ENCODE data around the gene PLEKHA6. TPM values are rescaled to one million over a fixed set of nuclear protein-coding genes. Genes with fewer than 3 reads are reported as not detected.

The PLEKHA6 gene
- total RNA-seq, 1 experiment from 2014 or later = 2.1 TPM

GRCh38 chr1:204323887-204324286 is 35.8 kb downstream of the PLEKHA6 start:
- no peaks in the 10 kb centered on the region for H3K27me3 ChIP-seq (ENCODE audit: insufficient read depth, low read length)

More at GRCh38 chr1:204323887-204324286, 35.8 kb downstream of the PLEKHA6 start:
- Histone ChIP-seq H2BK15ac (ENCODE audit: low read depth, low read length) (no peak overlapping the region), H3K79me2 (ENCODE audit: insufficient read depth, low read length) (no peaks in the 10 kb centered on the region), H3T11ph (ENCODE audit: low read length) (no peak overlapping the region), H3K9ac (ENCODE audit: extremely low read depth, insufficient read length, low read length) (no peak overlapping the region), H2BK20ac (ENCODE audit: low read depth, low read length, poor library complexity, severe bottlenecking) (no peak overlapping the region), H3K79me1 (ENCODE audit: insufficient read depth, low read depth, low read length, poor library complexity, severe bottlenecking) (no peaks in the 10 kb centered on the region), H3K18ac (ENCODE audit: insufficient read length, low read depth, low read length) (no peak overlapping the region), H3K4me1 (ENCODE audit: insufficient read depth, low read length) (no peaks in the 10 kb centered on the region), H2AK5ac (ENCODE audit: insufficient read length, low read length) (no peak overlapping the region), H3K27ac (ENCODE audit: insufficient read length, low read depth, low read length) (no peak overlapping the region), H3K14ac (ENCODE audit: insufficient read depth, low read length) (no peak overlapping the region), H3K56ac (ENCODE audit: insufficient read length, low read depth, low read length) (no peak overlapping the region), H2BK120ac (ENCODE audit: low read depth, low read length, poor library complexity, severe bottlenecking) (no peak overlapping the region), H3K4me2 (ENCODE audit: insufficient read depth, insufficient read length, low read length) (no peak overlapping the region), H2BK12ac (ENCODE audit: insufficient read length, low read depth, low read length) (no peak overlapping the region), H3K23ac (ENCODE audit: insufficient read length, low read depth, low read length) (no peak overlapping the region), H4K91ac (ENCODE audit: insufficient read length, low read depth, low read length) (no peak overlapping the region), H2BK5ac (ENCODE audit: insufficient read length, low read length) (no peak overlapping the region), H4K5ac (ENCODE audit: insufficient read length, low read depth, low read length) (no peak overlapping the region), H2AFZ (ENCODE audit: low read length) (no peak overlapping the region), H4K8ac (replicated peaks; ENCODE audit: insufficient read length, low read depth, low read length) (no peak overlapping the region), H4K20me1 (ENCODE audit: control insufficient read depth, insufficient read depth, insufficient read length) (no peaks in the 10 kb centered on the region), H3K9me3 (ENCODE audit: control insufficient read depth, low read depth, low read length) (no peaks in the 10 kb centered on the region), H3K4ac (ENCODE audit: low read depth, low read length) (no peak overlapping the region), H3K23me2 (ENCODE audit: insufficient read length, low read depth, low read length, poor library complexity, severe bottlenecking) (no peaks in the 10 kb centered on the region)
- no peak for TF ChIP-seq CTCF (conservative IDR thresholded peaks at IDR 0.05)
- peaks cover 3% of the 10 kb centered on the region; the same call in 1 of the 2 replicates for H3K27me3 Mint-ChIP-seq (ENCODE audit: low read depth)
- no peaks in the 10 kb centered on the region for H3K36me3 Mint-ChIP-seq (ENCODE audit: insufficient read depth in 1 of 3, low read depth in 3 of 3)
- no peaks in the 10 kb centered on the region for H3K9me3 Mint-ChIP-seq
- H3K4me3 Mint-ChIP-seq = no peak overlapping the region
- H3K27ac Mint-ChIP-seq = no peak overlapping the region
- WGBS (ENCODE audit: extremely low coverage, insufficient read length, low lambda C conversion rate) = no CpG with 5 or more reads among the region's 2 CpGs
- peaks cover 15 to 21% of the 10 kb centered on the region in 2 experiments for H3K4me1 Mint-ChIP-seq
- no peak for DNase-seq
